GM18511 (cell line): ENCODE results near the gene CCDC47.
A peak's percentile ranks its signal among the peaks of the same experiment; 100 is the strongest.
"Not testable (repeated sequence)": the region's sequence is repeated elsewhere in the genome, so short reads cannot be mapped to it uniquely, and the experiment has no call there.

Source experiments
- ATAC-seq: cut with Tn5 transposase; IDR thresholded peaks from one replicate; pipeline ENCODE4 v1.9.1; 2021; ENCODE audit warnings: mild to moderate bottlenecking, moderate library complexity; ENCODE audit not compliant: unreplicated experiment

The CCDC47 gene

GRCh38 chr17:63740464-63741142 lies 32.8 kb downstream of the CCDC47 start:
- ATAC-seq = no peak

- no peak for ATAC-seq
Observed at GRCh38 chr17:63735691-63736090, 37.7 kb downstream of the CCDC47 start.

- ATAC-seq = no peak
Observed at GRCh38 chr17:63722403-63722802, 51.0 kb downstream of the CCDC47 start.

- not testable (repeated sequence) for ATAC-seq
Observed at GRCh38 chr17:63720194-63720593, 53.2 kb downstream of the CCDC47 start.

- ATAC-seq = no peak
Observed at GRCh38 chr17:63718988-63719387, 54.4 kb downstream of the CCDC47 start.

GRCh38 chr17:63716426-63716825 lies 57.0 kb downstream of the CCDC47 start:
- no peak for ATAC-seq

- no peak for ATAC-seq
Observed at GRCh38 chr17:63714550-63715277, 58.7 kb downstream of the CCDC47 start.

GRCh38 chr17:63709110-63709509 lies 64.3 kb downstream of the CCDC47 start:
- no peak for ATAC-seq

GRCh38 chr17:63707151-63707550 lies 66.2 kb downstream of the CCDC47 start:
- no peak for ATAC-seq

GRCh38 chr17:63706336-63707082 lies 66.9 kb downstream of the CCDC47 start:
- ATAC-seq = no peak

GRCh38 chr17:63705657-63706056 lies 67.7 kb downstream of the CCDC47 start:
- no peak for ATAC-seq

GRCh38 chr17:63704836-63705235 lies 68.6 kb downstream of the CCDC47 start:
- ATAC-seq = no peak

GRCh38 chr17:63704259-63704576 lies 69.2 kb downstream of the CCDC47 start:
- ATAC-seq = no peak

GRCh38 chr17:63703556-63704258 lies 69.7 kb downstream of the CCDC47 start:
- ATAC-seq = no peak

- no peak for ATAC-seq
Observed at GRCh38 chr17:63703029-63703428, 70.4 kb downstream of the CCDC47 start.

- ATAC-seq = no peak
Observed at GRCh38 chr17:63702721-63703015, 70.7 kb downstream of the CCDC47 start.

- ATAC-seq = no peak
Observed at GRCh38 chr17:63701868-63702720, 71.3 kb downstream of the CCDC47 start.

- no peak for ATAC-seq
Observed at GRCh38 chr17:63701456-63701820, 72.0 kb downstream of the CCDC47 start.

- ATAC-seq = peak; percentile 17
Observed at GRCh38 chr17:63700528-63701455, 72.6 kb downstream of the CCDC47 start.
